ENCODE data around the gene UBE4A. TPM values are rescaled to one million over a fixed set of nuclear protein-coding genes. Genes with fewer than 3 reads are reported as not detected.

Gene UBE4A
- total RNA-seq, 2 donors from 2014 or later, result 39.6 to 42.6 TPM

GRCh38 chr11:118417801-118418200 is 58.4 kb downstream of the UBE4A start:
- H3K36me3 ChIP-seq (ENCODE audit: control insufficient read depth, insufficient read depth, low read length), result no peaks in the 10 kb centered on the region
- Mint-ChIP-seq H3K27me3 (ENCODE audit: insufficient read depth) (no peaks in the 10 kb centered on the region), H3K4me3 (no peak overlapping the region), H3K36me3 (ENCODE audit: low read depth) (no peaks in the 10 kb centered on the region), H3K9me3 (no peaks in the 10 kb centered on the region), H3K4me1 (peaks cover 9% of the 10 kb centered on the region), H3K27ac (no peak overlapping the region)
- H3K9ac ChIP-seq (ENCODE audit: extremely low read depth, low read length, poor library complexity, severe bottlenecking), result no peak overlapping the region
- no peaks in the 10 kb centered on the region for H3K9me3 ChIP-seq (ENCODE audit: control insufficient read depth, low read length)
- no peak for DNase-seq
- WGBS, 2 experiments (ENCODE audit: insufficient coverage in 1 of 2, insufficient read length in 1 of 2), result 85 to 86% methylated on average over 3 to 4 of the region's 4 CpGs
- no peak for TF ChIP-seq CTCF (conservative IDR thresholded peaks at IDR 0.05)
- H3K27ac ChIP-seq (ENCODE audit: low read depth, low read length), result no peak overlapping the region
- no peaks in the 10 kb centered on the region for H3K27me3 ChIP-seq (ENCODE audit: control insufficient read depth, insufficient read depth, low read length, poor library complexity, severe bottlenecking)
- peaks cover 3% of the 10 kb centered on the region for H3K4me1 ChIP-seq (ENCODE audit: control insufficient read depth, insufficient read depth, low read length)
- no peak overlapping the region for H3K4me3 ChIP-seq (ENCODE audit: low read length)

DNA sequence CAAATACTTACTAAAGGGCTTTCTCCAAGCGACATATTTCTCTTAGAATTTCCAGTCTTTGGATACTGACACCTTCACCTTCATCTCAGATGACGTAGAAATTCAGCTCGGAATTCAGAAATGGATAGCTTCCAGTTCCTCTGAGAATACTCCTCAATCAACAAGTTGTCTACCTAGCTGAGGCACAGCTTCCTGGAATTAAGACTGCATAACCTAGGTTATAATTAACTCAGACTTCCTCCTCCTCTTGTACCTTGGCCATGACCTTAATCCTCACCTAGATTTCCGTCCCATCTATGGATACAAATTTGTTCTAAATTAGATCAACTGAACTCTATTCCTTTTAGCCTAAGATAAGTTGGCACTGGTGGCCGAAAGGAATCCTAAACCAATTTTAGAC is 59.4 kb downstream of the UBE4A start:
- Mint-ChIP-seq H3K36me3 (ENCODE audit: low read depth) (no peaks in the 10 kb centered on the region), H3K27me3 (ENCODE audit: insufficient read depth) (no peaks in the 10 kb centered on the region), H3K27ac (no peak overlapping the region), H3K4me1 (no peaks in the 10 kb centered on the region), H3K9me3 (no peaks in the 10 kb centered on the region), H3K4me3 (no peak overlapping the region)
- 93 to 96% methylated on average over 4 to 5 of the region's 5 CpGs for WGBS, 2 experiments (ENCODE audit: insufficient coverage in 1 of 2, insufficient read length in 1 of 2)
- Histone ChIP-seq H3K9me3 (ENCODE audit: control insufficient read depth, low read length) (no peaks in the 10 kb centered on the region), H3K27ac (ENCODE audit: low read depth, low read length) (no peak overlapping the region), H3K4me1 (ENCODE audit: control insufficient read depth, insufficient read depth, low read length) (peaks cover 3% of the 10 kb centered on the region), H3K4me3 (ENCODE audit: low read length) (no peak overlapping the region), H3K9ac (ENCODE audit: extremely low read depth, low read length, poor library complexity, severe bottlenecking) (no peak overlapping the region), H3K27me3 (ENCODE audit: control insufficient read depth, insufficient read depth, low read length, poor library complexity, severe bottlenecking) (no peaks in the 10 kb centered on the region), H3K36me3 (ENCODE audit: control insufficient read depth, insufficient read depth, low read length) (no peaks in the 10 kb centered on the region)
- no peak for DNase-seq
- TF ChIP-seq CTCF (conservative IDR thresholded peaks at IDR 0.05), result no peak

- TF ChIP-seq CTCF (conservative IDR thresholded peaks at IDR 0.05), result no peak
- H3K27me3 Mint-ChIP-seq (ENCODE audit: insufficient read depth), result peaks cover 26% of the 10 kb centered on the region
Observed at GRCh38 chr11:118427707-118428106, 68.3 kb downstream of the UBE4A start.

More at GRCh38 chr11:118427707-118428106, 68.3 kb downstream of the UBE4A start:
- Histone ChIP-seq H3K9me3 (ENCODE audit: control insufficient read depth, low read length) (no peaks in the 10 kb centered on the region), H3K4me3 (ENCODE audit: low read length) (no peak overlapping the region), H3K36me3 (ENCODE audit: control insufficient read depth, insufficient read depth, low read length) (no peaks in the 10 kb centered on the region), H3K4me1 (ENCODE audit: control insufficient read depth, insufficient read depth, low read length) (no peaks in the 10 kb centered on the region), H3K27ac (ENCODE audit: low read depth, low read length) (no peak overlapping the region), H3K9ac (ENCODE audit: extremely low read depth, low read length, poor library complexity, severe bottlenecking) (no peak overlapping the region), H3K27me3 (ENCODE audit: control insufficient read depth, insufficient read depth, low read length, poor library complexity, severe bottlenecking) (no peaks in the 10 kb centered on the region)
- Mint-ChIP-seq H3K4me1 (no peaks in the 10 kb centered on the region), H3K4me3 (no peak overlapping the region), H3K36me3 (ENCODE audit: low read depth) (no peaks in the 10 kb centered on the region), H3K27ac (no peak overlapping the region), H3K9me3 (no peaks in the 10 kb centered on the region)
- WGBS, 2 experiments (ENCODE audit: insufficient coverage in 1 of 2, insufficient read length in 1 of 2), result 76 to 80% methylated on average over 1 of the region's 1 CpG
- no peak for DNase-seq

All from endodermal cell (in vitro differentiated cells).